ENCODE data around the gene SNRPA. TPM values are rescaled to one million over a fixed set of nuclear protein-coding genes. Genes with fewer than 3 reads are reported as not detected.

Gene SNRPA
- total RNA-seq, 1 experiment from 2014 or later = 225 TPM

DNA sequence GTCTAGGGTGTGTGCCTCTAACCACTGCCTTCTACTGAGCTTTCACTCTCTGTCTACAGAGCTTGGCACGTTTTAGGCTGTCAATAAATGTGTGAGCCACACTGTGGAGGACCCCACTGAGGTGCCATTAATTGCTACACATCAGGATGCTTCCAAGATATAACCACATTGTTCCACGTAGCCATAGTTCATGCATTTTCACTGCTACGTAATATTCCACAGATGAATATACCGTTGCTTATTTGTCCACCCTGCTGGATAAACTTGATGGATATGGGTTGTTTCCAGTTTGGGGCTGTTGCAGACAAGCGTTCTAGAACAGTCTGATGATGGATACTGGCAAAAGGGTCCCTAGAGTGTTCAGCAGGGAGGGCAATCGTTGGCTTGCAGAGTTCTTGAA, 49.2 kb upstream of the SNRPA start:
- Histone ChIP-seq H2BK5ac (ENCODE audit: insufficient read length, low read length) (no peak overlapping the region), H3K4me1 (ENCODE audit: insufficient read depth, low read length) (no peaks in the 10 kb centered on the region), H2BK20ac (ENCODE audit: low read depth, low read length, poor library complexity, severe bottlenecking) (no peak overlapping the region), H3K4me2 (ENCODE audit: insufficient read depth, insufficient read length, low read length) (no peak overlapping the region), H3K79me2 (ENCODE audit: insufficient read depth, low read length) (no peaks in the 10 kb centered on the region), H3K23ac (ENCODE audit: insufficient read length, low read depth, low read length) (no peak overlapping the region), H2BK120ac (ENCODE audit: low read depth, low read length, poor library complexity, severe bottlenecking) (no peak overlapping the region), H4K91ac (ENCODE audit: insufficient read length, low read depth, low read length) (no peak overlapping the region), H3K14ac (ENCODE audit: insufficient read depth, low read length) (no peak overlapping the region), H4K20me1 (ENCODE audit: control insufficient read depth, insufficient read depth, insufficient read length) (no peaks in the 10 kb centered on the region), H4K5ac (ENCODE audit: insufficient read length, low read depth, low read length) (no peak overlapping the region), H3K27ac (ENCODE audit: insufficient read length, low read depth, low read length) (no peak overlapping the region), H3K9me3 (ENCODE audit: control insufficient read depth, low read depth, low read length) (no peaks in the 10 kb centered on the region), H2BK15ac (ENCODE audit: low read depth, low read length) (no peak overlapping the region), H4K8ac (replicated peaks; ENCODE audit: insufficient read length, low read depth, low read length) (no peak overlapping the region), H3K9ac (ENCODE audit: extremely low read depth, insufficient read length, low read length) (no peak overlapping the region), H3K23me2 (ENCODE audit: insufficient read length, low read depth, low read length, poor library complexity, severe bottlenecking) (no peaks in the 10 kb centered on the region), H3K79me1 (ENCODE audit: insufficient read depth, low read depth, low read length, poor library complexity, severe bottlenecking) (no peaks in the 10 kb centered on the region), H3K56ac (ENCODE audit: insufficient read length, low read depth, low read length) (no peak overlapping the region), H2AK5ac (ENCODE audit: insufficient read length, low read length) (no peak overlapping the region), H2AFZ (ENCODE audit: low read length) (no peak overlapping the region), H3T11ph (ENCODE audit: low read length) (no peak overlapping the region), H3K27me3 (ENCODE audit: insufficient read depth, low read length) (no peaks in the 10 kb centered on the region), H2BK12ac (ENCODE audit: insufficient read length, low read depth, low read length) (no peak overlapping the region), H3K4ac (ENCODE audit: low read depth, low read length) (no peak overlapping the region), H3K18ac (ENCODE audit: insufficient read length, low read depth, low read length) (no peak overlapping the region)
- peaks cover 5 to 13% of the 10 kb centered on the region in 2 experiments; a peak in 3 of 4 replicates for H3K4me1 Mint-ChIP-seq
- no peak overlapping the region for H3K4me3 Mint-ChIP-seq
- WGBS (ENCODE audit: extremely low coverage, insufficient read length, low lambda C conversion rate) = no CpG with 5 or more reads among the region's 6 CpGs
- no peaks in the 10 kb centered on the region for H3K9me3 Mint-ChIP-seq
- TF ChIP-seq, protein P1, sequence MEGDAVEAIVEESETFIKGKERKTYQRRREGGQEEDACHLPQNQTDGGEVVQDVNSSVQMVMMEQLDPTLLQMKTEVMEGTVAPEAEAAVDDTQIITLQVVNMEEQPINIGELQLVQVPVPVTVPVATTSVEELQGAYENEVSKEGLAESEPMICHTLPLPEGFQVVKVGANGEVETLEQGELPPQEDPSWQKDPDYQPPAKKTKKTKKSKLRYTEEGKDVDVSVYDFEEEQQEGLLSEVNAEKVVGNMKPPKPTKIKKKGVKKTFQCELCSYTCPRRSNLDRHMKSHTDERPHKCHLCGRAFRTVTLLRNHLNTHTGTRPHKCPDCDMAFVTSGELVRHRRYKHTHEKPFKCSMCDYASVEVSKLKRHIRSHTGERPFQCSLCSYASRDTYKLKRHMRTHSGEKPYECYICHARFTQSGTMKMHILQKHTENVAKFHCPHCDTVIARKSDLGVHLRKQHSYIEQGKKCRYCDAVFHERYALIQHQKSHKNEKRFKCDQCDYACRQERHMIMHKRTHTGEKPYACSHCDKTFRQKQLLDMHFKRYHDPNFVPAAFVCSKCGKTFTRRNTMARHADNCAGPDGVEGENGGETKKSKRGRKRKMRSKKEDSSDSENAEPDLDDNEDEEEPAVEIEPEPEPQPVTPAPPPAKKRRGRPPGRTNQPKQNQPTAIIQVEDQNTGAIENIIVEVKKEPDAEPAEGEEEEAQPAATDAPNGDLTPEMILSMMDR (conservative IDR thresholded peaks at IDR 0.05) = no peak
- H3K27ac Mint-ChIP-seq = no peak overlapping the region
- no peaks in the 10 kb centered on the region; the same call in 1 of the 2 replicates for H3K27me3 Mint-ChIP-seq (ENCODE audit: low read depth)
- no peak for DNase-seq
- H3K36me3 Mint-ChIP-seq (ENCODE audit: insufficient read depth in 1 of 3, low read depth in 3 of 3) = peaks cover 29 to 58% (median 49%) of the 10 kb centered on the region in 3 experiments
